Stomach smooth muscle (tissue), 2 donors: ENCODE data around the gene FAM110C.

ENCODE experiments used
- H3K27ac ChIP-seq: one replicate; pipeline ENCODE4 v1.7.0; 2013; ENCODE audit warnings: mild to moderate bottlenecking, low read length, inconsistent platforms
- H3K27me3 ChIP-seq, 2 donors: one replicate each; pipeline ENCODE4 v1.7.0; 2013; ENCODE audit warnings: low read length in 2 of 2; ENCODE audit not compliant: insufficient read depth in 2 of 2, control insufficient read depth in 1 of 2
- H3K36me3 ChIP-seq, 2 donors: one replicate each; pipeline ENCODE4 v1.7.0; 2013; ENCODE audit warnings: low read length in 2 of 2; ENCODE audit not compliant: control insufficient read depth in 2 of 2, insufficient read depth in 2 of 2
- H3K4me1 ChIP-seq: one replicate; pipeline ENCODE4 v1.7.0; 2013; ENCODE audit warnings: low read length; ENCODE audit not compliant: control insufficient read depth, insufficient read depth
- H3K4me3 ChIP-seq, 2 donors: one replicate each; pipeline ENCODE4 v1.7.0; 2013; ENCODE audit warnings: low read length in 2 of 2
- H3K9ac ChIP-seq, 2 donors: one replicate each; pipeline ENCODE4 v1.7.0; 2013; ENCODE audit warnings: low read length in 2 of 2, mild to moderate bottlenecking in 1 of 2
- H3K9me3 ChIP-seq, 2 donors: one replicate each; pipeline ENCODE4 v1.7.0; 2013; ENCODE audit warnings: low read length in 2 of 2; ENCODE audit not compliant: control insufficient read depth in 2 of 2
- donor health status: healthy.
- donor health status: Pancreatic carcinoma.

Gene FAM110C

DNA sequence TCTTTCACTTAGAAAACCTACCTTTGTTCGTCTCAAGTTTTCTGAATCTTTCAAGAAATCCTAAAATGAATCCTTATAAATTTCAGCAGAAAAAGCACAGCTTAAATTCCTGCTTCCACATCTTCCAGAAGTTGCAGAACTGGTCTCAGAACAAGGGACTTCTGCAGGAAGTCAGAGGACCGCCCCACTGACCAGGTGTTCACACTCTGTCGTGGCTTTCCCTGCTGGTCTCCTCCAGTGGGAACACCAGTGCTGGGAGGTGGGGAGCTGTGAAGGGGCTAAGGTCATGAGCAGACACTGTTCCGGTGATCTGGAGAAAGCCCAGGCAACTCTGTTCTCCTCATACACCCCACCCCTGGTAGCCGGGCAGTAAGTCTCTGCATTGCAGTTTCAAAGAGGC lies 3.5 kb downstream of the FAM110C start:
- H3K4me3 ChIP-seq = no peak overlapping the region
- no peaks in the 10 kb centered on the region for H3K36me3 ChIP-seq
- H3K9me3 ChIP-seq = no peaks in the 10 kb centered on the region
- no peak overlapping the region for H3K27ac ChIP-seq
- no peak overlapping the region for H3K9ac ChIP-seq
- peaks cover 23 to 33% of the 10 kb centered on the region in 2 donors for H3K27me3 ChIP-seq
- H3K4me1 ChIP-seq = peaks cover 13% of the 10 kb centered on the region

DNA sequence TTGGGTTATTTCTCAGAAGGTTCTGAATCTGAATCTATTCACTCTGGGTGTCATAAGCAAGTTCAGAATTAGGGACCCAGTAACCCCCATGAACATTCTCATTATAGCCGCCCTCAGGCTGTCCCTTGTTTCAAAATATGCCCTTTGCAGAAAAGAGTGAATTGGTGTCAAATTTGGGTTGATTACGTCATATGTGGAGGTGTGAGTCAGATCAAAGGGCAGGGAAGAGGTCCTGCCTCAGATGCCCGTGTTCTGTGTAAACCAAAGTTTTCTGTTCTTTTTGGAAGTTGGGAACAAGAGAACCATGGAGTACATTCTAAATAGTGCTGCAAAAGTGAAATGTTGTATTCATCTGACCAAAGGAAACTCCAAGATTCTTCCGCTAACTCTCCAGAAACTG lies 5.8 kb downstream of the FAM110C start:
- Histone ChIP-seq H3K36me3 (no peaks in the 10 kb centered on the region), H3K4me3 (no peak overlapping the region), H3K9me3 (no peaks in the 10 kb centered on the region), H3K27me3 (peaks cover 11 to 12% of the 10 kb centered on the region in 2 donors), H3K9ac (no peak overlapping the region), H3K4me1 (peaks cover 2% of the 10 kb centered on the region), H3K27ac (no peak overlapping the region)

DNA sequence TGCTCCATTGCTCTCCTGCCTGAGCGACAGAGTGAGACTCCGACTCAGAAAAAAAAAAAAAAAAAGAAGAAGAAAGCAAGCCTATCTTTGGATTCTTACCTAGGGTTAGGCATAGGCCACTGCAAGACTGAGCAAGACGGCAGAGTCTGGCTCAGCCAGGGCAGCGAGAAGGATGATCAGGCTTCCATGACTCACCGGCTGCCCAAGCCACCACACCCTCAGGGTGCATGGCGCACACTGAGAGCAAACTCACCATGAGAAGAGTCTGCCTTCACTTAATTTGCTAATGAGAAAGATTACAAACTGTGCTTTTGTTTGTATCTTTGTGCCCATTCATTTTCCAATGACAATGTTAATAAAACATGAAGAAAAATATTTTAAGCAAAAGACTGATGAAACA lies 8.2 kb downstream of the FAM110C start:
- no peaks in the 10 kb centered on the region for H3K9me3 ChIP-seq
- no peak overlapping the region for H3K9ac ChIP-seq
- H3K4me1 ChIP-seq = no peaks in the 10 kb centered on the region
- H3K27ac ChIP-seq = no peak overlapping the region
- no peak overlapping the region for H3K4me3 ChIP-seq
- H3K27me3 ChIP-seq = peaks cover 0 to 2% of the 10 kb centered on the region in 2 donors
- no peaks in the 10 kb centered on the region for H3K36me3 ChIP-seq

DNA sequence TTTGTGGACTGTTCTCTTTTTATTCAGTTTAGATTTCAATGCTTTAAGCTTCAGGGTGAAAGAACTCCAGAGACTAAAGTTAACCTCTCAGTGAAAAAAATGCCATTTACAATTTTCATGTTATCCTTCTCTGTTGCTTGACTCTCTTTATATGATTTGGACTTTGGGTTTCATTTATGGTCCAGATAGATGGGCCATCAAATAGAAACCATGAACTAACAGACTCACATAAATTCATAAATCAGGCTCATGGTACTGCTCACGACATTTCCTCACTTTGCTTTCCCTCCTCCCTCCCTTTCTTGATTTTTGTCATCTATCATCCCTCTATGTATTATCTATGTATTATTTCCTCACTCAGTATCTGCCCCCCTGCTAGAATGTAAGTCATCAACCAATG lies 10.0 kb downstream of the FAM110C start:
- H3K36me3 ChIP-seq = no peaks in the 10 kb centered on the region
- no peak overlapping the region for H3K27ac ChIP-seq
- H3K27me3 ChIP-seq = no peaks in the 10 kb centered on the region
- no peak overlapping the region for H3K4me3 ChIP-seq
- H3K4me1 ChIP-seq = no peaks in the 10 kb centered on the region
- H3K9me3 ChIP-seq = no peaks in the 10 kb centered on the region
- H3K9ac ChIP-seq = no peak overlapping the region

DNA sequence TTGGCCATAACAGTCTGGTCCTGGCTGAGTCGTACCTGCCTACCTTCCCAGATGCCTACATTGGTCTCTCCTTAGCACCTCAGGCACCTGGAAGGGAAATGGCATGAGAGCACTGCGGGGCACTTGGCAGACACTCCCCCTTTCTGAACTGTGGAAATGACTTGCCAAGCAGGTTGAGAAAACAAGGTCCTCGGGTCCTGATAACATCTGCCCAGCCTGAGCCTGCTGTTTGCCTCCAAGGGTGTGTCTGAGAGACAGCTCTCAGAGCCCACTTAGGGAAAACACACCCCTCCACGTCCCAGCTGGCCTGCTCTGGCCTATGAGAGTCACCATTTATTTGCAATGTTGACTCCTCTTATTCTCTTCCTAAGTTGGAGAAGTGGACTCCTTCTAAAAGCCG lies 10.5 kb downstream of the FAM110C start:
- H3K4me1 ChIP-seq = no peaks in the 10 kb centered on the region
- no peak overlapping the region for H3K4me3 ChIP-seq
- H3K36me3 ChIP-seq = no peaks in the 10 kb centered on the region
- H3K9me3 ChIP-seq = no peaks in the 10 kb centered on the region
- no peaks in the 10 kb centered on the region for H3K27me3 ChIP-seq
- H3K9ac ChIP-seq = no peak overlapping the region
- no peak overlapping the region for H3K27ac ChIP-seq

DNA sequence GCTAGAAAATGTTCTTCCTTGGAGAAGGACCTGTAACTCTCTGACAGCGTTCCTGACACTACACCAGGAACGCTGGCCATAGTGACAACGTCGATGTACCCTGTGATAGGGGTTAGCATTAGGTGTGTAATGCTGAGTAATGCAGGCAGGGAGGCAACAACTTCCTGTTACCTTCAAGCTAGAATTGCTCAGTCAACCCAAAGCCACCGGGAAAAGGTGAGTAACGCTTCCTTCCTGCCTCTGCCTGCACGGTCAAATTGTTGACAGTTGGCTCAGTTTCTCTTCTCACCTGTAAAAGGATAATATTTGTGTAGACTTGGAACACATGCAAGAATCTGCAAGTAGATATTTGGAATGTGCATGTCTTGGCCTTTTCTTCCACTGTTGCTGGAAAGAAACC lies 12.7 kb downstream of the FAM110C start:
- no peak overlapping the region for H3K4me3 ChIP-seq
- no peaks in the 10 kb centered on the region for H3K27me3 ChIP-seq
- H3K4me1 ChIP-seq = no peaks in the 10 kb centered on the region
- no peak overlapping the region for H3K27ac ChIP-seq
- no peaks in the 10 kb centered on the region for H3K9me3 ChIP-seq
- H3K9ac ChIP-seq = no peak overlapping the region
- H3K36me3 ChIP-seq = no peaks in the 10 kb centered on the region

DNA sequence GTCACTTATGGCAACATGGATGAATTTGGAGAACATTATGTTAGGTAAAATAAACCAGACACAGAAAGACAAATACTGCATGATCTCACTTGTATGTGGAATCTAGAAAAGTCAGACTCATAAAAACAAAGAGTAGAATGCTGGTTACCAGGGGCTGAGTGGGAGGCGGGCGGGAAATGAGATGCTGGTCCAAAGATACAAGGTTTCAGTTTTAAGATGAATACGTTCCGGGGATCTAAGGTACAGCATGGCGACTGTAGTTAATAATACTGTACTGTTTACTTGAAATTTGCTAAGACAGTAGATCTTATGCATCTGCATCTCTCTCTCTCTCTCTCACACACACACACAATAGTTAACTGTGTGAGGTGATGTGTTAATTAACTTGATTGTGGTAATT lies 14.2 kb downstream of the FAM110C start:
- H3K4me1 ChIP-seq = no peaks in the 10 kb centered on the region
- no peak overlapping the region for H3K27ac ChIP-seq

DNA sequence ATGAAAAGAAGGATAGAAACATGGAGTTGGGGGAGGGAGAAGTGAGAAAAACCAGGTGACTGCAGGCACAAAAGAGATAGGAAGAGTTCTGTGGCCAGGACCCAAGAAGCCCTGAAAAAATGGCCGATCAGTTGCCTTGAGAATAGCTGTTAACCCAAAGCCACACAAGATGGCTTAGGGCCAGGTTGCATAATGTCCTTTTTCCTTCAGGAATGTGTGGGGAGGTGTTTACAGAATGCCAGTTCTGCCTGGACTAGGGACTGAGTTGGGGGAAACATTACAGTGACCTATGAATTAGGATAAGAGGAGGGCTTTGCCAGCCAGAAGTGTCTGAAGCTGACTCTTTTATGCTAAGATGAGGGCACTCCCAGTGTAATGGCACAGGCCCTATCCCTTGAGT lies 17.1 kb downstream of the FAM110C start:
- peaks cover 0 to 4% of the 10 kb centered on the region in 2 donors for H3K27me3 ChIP-seq
- H3K36me3 ChIP-seq = no peaks in the 10 kb centered on the region
- no peaks in the 10 kb centered on the region for H3K9me3 ChIP-seq
- no peak overlapping the region for H3K9ac ChIP-seq
- H3K27ac ChIP-seq = no peak overlapping the region
- H3K4me3 ChIP-seq = no peak overlapping the region
- H3K4me1 ChIP-seq = no peaks in the 10 kb centered on the region

More for the DNA sequence above, 14.2 kb downstream of the FAM110C start:
- Histone ChIP-seq H3K27me3 (peaks cover 0 to 2% of the 10 kb centered on the region in 2 donors), H3K4me3 (no peak overlapping the region), H3K9ac (no peak overlapping the region), H3K36me3 (no peaks in the 10 kb centered on the region), H3K9me3 (no peaks in the 10 kb centered on the region)

DNA sequence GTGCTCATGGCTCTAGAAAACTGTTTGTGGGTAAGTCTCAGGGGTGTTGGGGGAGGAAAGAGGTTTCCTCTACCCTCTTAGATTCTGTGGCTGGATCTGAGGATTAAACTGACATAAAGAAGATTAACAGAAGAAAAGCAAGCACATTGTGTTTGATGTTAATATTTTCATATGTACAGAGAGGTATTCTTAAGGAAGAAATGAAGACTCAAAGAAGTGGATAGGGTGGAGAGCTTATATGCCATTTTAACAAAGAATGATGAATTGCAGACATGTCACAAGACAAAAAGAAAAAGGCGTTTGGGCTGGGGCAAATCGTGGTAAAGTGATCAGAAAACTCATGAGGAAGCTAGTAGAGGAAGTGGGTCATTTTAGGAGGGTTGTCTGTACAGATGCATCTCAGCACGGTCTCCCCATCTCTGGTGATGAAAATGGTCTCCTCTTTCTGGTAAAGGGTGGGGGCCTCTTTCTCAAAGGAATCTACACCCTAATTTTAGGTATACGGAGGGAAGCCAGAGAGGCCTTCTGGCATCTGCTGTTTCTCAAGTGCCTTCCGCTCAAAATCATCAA lies 17.8 kb downstream of the FAM110C start:
- peaks cover 0 to 6% of the 10 kb centered on the region in 2 donors for H3K27me3 ChIP-seq
- no peaks in the 10 kb centered on the region for H3K9me3 ChIP-seq
- no peaks in the 10 kb centered on the region for H3K36me3 ChIP-seq
- no peak overlapping the region for H3K9ac ChIP-seq
- no peaks in the 10 kb centered on the region for H3K4me1 ChIP-seq
- no peak overlapping the region for H3K4me3 ChIP-seq
- no peak overlapping the region for H3K27ac ChIP-seq

DNA sequence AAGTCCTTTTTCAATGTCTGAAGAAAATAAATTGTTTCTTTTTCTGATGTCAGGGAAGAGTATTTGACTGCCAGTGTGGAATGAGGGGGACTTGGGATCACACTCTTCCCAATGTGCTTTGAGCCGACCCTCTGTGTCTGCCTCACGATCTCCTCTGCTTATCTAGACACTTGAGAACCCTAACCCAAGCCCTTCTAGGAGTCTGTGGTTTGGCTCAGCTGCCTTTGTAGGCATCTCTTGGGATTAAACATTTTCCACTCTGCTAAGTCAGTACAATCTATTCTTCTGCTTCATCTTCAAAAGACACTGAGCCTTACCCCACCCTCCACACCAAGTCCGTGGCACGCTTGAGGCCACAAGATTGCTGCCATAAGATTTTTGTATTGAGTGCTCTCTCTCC lies 19.4 kb downstream of the FAM110C start:
- Histone ChIP-seq H3K9ac (no peak overlapping the region), H3K4me3 (no peak overlapping the region), H3K9me3 (no peaks in the 10 kb centered on the region), H3K4me1 (no peaks in the 10 kb centered on the region), H3K27ac (no peak overlapping the region), H3K36me3 (no peaks in the 10 kb centered on the region), H3K27me3 (peaks cover 0 to 6% of the 10 kb centered on the region in 2 donors)

DNA sequence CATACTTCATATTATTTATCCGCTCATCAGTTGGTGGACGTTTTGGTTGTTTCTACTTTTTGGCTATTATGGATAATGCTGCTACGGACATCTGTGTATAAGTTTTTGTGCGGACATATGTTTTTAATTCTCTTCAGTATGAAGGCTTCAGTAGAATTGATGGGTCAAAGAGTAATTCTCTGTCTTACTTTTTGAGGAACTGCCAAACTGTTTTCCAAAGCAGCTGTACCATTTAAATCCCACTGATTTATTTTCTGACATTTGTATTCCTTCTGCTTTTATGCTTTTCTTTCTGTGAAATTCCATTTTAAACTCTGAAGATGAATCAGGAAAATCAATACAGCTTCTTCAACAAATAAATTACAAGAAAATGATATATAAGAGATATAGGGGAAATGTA lies 20.8 kb downstream of the FAM110C start:
- Histone ChIP-seq H3K36me3 (no peaks in the 10 kb centered on the region), H3K27ac (no peak overlapping the region), H3K9me3 (no peaks in the 10 kb centered on the region), H3K9ac (no peak overlapping the region), H3K27me3 (peaks cover 0 to 6% of the 10 kb centered on the region in 2 donors), H3K4me3 (no peak overlapping the region), H3K4me1 (no peaks in the 10 kb centered on the region)
